Aorta (tissue), 5 donors: Measurements from ENCODE around the gene AGRP. TPM values are rescaled to one million over a fixed set of nuclear protein-coding genes. Genes with fewer than 3 reads are reported as not detected.
A peak's percentile ranks its signal among the peaks of the same experiment; 100 is the strongest.

Experiments
- ATAC-seq: fragments of 200-7000 bp; cut with Tn5 transposase; one replicate; pipeline ENCODE4 v1.9.1; 2022; ENCODE audit warnings: moderate library complexity; ENCODE audit not compliant: low FRiP score
- DNase-seq, 2 donors: peaks; one replicate each; pipeline ENCODE4 v3.0.0-alpha.2; 2020
- H3K27ac ChIP-seq, 2 donors: one replicate each; pipeline ENCODE4 v1.5.1; 2013; ENCODE audit warnings: low read length in 2 of 2, mild to moderate bottlenecking in 2 of 2, moderate library complexity in 2 of 2, control low read depth in 1 of 2, inconsistent platforms in 1 of 2, low read depth in 1 of 2
- H3K27me3 ChIP-seq, 2 donors: one replicate each; pipeline ENCODE4 v1.6.1; 2013; ENCODE audit warnings: control low read depth in 1 of 2, low read length in 1 of 2, mild to moderate bottlenecking in 1 of 2, moderate library complexity in 1 of 2; ENCODE audit not compliant: insufficient read depth in 2 of 2, control insufficient read depth in 1 of 2
- H3K36me3 ChIP-seq, 2 donors: one replicate each; pipeline ENCODE4 v1.6.1; 2013; ENCODE audit warnings: control low read depth in 1 of 2, low read length in 1 of 2, mild to moderate bottlenecking in 1 of 2; ENCODE audit not compliant: insufficient read depth in 2 of 2, control insufficient read depth in 1 of 2
- H3K4me1 ChIP-seq, 2 donors: one replicate each; pipeline ENCODE4 v1.6.1; 2013; ENCODE audit warnings: low read length in 2 of 2, control low read depth in 1 of 2, mild to moderate bottlenecking in 1 of 2, moderate library complexity in 1 of 2; ENCODE audit not compliant: insufficient read depth in 2 of 2, control insufficient read depth in 1 of 2
- H3K4me3 ChIP-seq, 2 donors: one replicate each; pipeline ENCODE4 v1.5.1; 2013; ENCODE audit warnings: low read length in 2 of 2, control low read depth in 1 of 2, mild to moderate bottlenecking in 1 of 2
- H3K9me3 ChIP-seq: one replicate; pipeline ENCODE4 v1.6.1; 2013; ENCODE audit warnings: mild to moderate bottlenecking, low read length; ENCODE audit not compliant: control insufficient read depth
- WGBS, 2 donors: extraction: QIAGEN DNeasy Blood & Tissue Kit; methylation state at CpG; one replicate each; pipeline ENCODE4 v1.1.7; 2013; 5-methylcytosine and 5-hydroxymethylcytosine counted together
- intact Hi-C, 2 donors: fragments of 100-400 bp; cut with DNase I; formaldehyde crosslinking; loops; one replicate each; pipeline versions ENCODE4 v1.14.2 to v1.15.0; 2022
- polyA plus RNA-seq, 2 donors: library from polyadenylated mRNA; stranded (reverse); fragments of 200-250 nt; gene quantifications; one replicate each; pipeline ENCODE4 v1.2.3, GENCODE V29; 2013
- total RNA-seq, 2 donors: library from RNA; stranded (reverse); fragmentation: NEBNext Ultra II Directional; extraction: Animal tissue kit (Norgen Biotek cat#: 25700); gene quantifications; one replicate each; pipeline ENCODE4 v1.2.1, GENCODE V29; 2021
- donor health status: healthy with polysubstance abuse.
- donor health status: Bipolar disorder and iron deficiency.
- donor health status: DM: no; HTN: no; CAD: no.
- donor health status: DM: no; HTN: no; CAD: no.
- donor health status: DM: yes; HTN: yes; CAD: no.

Gene AGRP
- total and polyA plus RNA-seq, 4 donors, result 1.5 TPM; not detected in 3

- no peaks in the 10 kb centered on the region for H3K9me3 ChIP-seq
- ATAC-seq (no peak), DNase-seq (no peak)
- H3K36me3 ChIP-seq, result no peaks in the 10 kb centered on the region
- H3K4me1 ChIP-seq, result no peaks in the 10 kb centered on the region
- no peaks in the 10 kb centered on the region for H3K27me3 ChIP-seq
- no peak overlapping the region for H3K4me3 ChIP-seq
- intact Hi-C loops, result loop anchor here in 1 of 2 donors (5.0 kb wide), 1 partner anchor 37 kb away; the partner anchor contains the start of gene CTCF
- H3K27ac ChIP-seq, result no peak overlapping the region
- 73 to 75% methylated on average over 11 of the region's 11 CpGs for whole genome bisulfite sequencing, 2 donors
Measured at GRCh38 chr16:67525176-67525860, 42.0 kb upstream of the AGRP start.

- 0 to 1% methylated on average over 25 of the region's 25 CpGs for WGBS, 2 donors
- Histone ChIP-seq H3K4me3 (peak overlapping the region in 1 of 2 donors; percentile 67), H3K9me3 (no peaks in the 10 kb centered on the region), H3K36me3 (no peaks in the 10 kb centered on the region), H3K4me1 (no peaks in the 10 kb centered on the region), H3K27ac (peak overlapping the region; percentile 10 to 96), H3K27me3 (no peaks in the 10 kb centered on the region)
- intact Hi-C loops, result loop anchor here (2.0 to 5.0 kb wide), 2 partner anchors 39 to 148 kb away; partner anchors contain the start of genes AGRP (in 1 of the 2) and ATP6V0D1 (in 1 of the 2)
- DNase-seq, result peak; percentile 97 to 98
- peak; percentile 97 for ATAC-seq
Measured at GRCh38 chr16:67521095-67521804, 37.9 kb upstream of the AGRP start.

- Histone ChIP-seq H3K36me3 (no peaks in the 10 kb centered on the region), H3K4me1 (no peaks in the 10 kb centered on the region), H3K27ac (no peak overlapping the region), H3K4me3 (no peak overlapping the region), H3K9me3 (no peaks in the 10 kb centered on the region), H3K27me3 (no peaks in the 10 kb centered on the region)
- 82% methylated on average over 4 of the region's 4 CpGs for WGBS, 2 donors
- intact Hi-C loops, result no loop called here
- ATAC-seq (no peak), DNase-seq (no peak)
Measured at GRCh38 chr16:67519242-67519641, 35.9 kb upstream of the AGRP start.

- no peaks in the 10 kb centered on the region for H3K9me3 ChIP-seq
- H3K27me3 ChIP-seq, result no peaks in the 10 kb centered on the region
- intact Hi-C loops, result no loop called here
- WGBS, 2 donors, result 87 to 91% methylated on average over 8 of the region's 8 CpGs
- ATAC-seq, result no peak
- H3K4me1 ChIP-seq, result no peaks in the 10 kb centered on the region
- H3K36me3 ChIP-seq, result no peaks in the 10 kb centered on the region
- no peak overlapping the region for H3K27ac ChIP-seq
- no peak overlapping the region for H3K4me3 ChIP-seq
- no peak for DNase-seq
Measured at GRCh38 chr16:67518676-67519075, 35.3 kb upstream of the AGRP start.

- intact Hi-C loops, result no loop called here
- no peak overlapping the region for H3K27ac ChIP-seq
- ATAC-seq (no peak), DNase-seq (no peak)
- 67 to 70% methylated on average over 11 of the region's 11 CpGs for WGBS, 2 donors
- no peaks in the 10 kb centered on the region for H3K9me3 ChIP-seq
- H3K27me3 ChIP-seq, result no peaks in the 10 kb centered on the region
- no peaks in the 10 kb centered on the region for H3K4me1 ChIP-seq
- H3K4me3 ChIP-seq, result no peak overlapping the region
- no peaks in the 10 kb centered on the region for H3K36me3 ChIP-seq
Measured at GRCh38 chr16:67517661-67518423, 34.5 kb upstream of the AGRP start.

- Histone ChIP-seq H3K27me3 (no peaks in the 10 kb centered on the region), H3K4me1 (no peaks in the 10 kb centered on the region), H3K9me3 (no peaks in the 10 kb centered on the region), H3K27ac (no peak overlapping the region), H3K36me3 (no peaks in the 10 kb centered on the region), H3K4me3 (no peak overlapping the region)
- ATAC-seq, result no peak
- intact Hi-C loops, result no loop called here
- WGBS, 2 donors, result 79 to 87% methylated on average over 3 of the region's 3 CpGs
- DNase-seq, result no peak
Measured at GRCh38 chr16:67517155-67517445, 33.8 kb upstream of the AGRP start.

- H3K27me3 ChIP-seq, result no peaks in the 10 kb centered on the region
- no peaks in the 10 kb centered on the region for H3K4me1 ChIP-seq
- no peaks in the 10 kb centered on the region for H3K36me3 ChIP-seq
- H3K9me3 ChIP-seq, result no peaks in the 10 kb centered on the region
- DNase-seq, result no peak
- no peak for ATAC-seq
- 78 to 82% methylated on average over 12 of the region's 12 CpGs for WGBS, 2 donors
- no peak overlapping the region for H3K4me3 ChIP-seq
- intact Hi-C loops, result no loop called here
- H3K27ac ChIP-seq, result no peak overlapping the region
Measured at GRCh38 chr16:67516296-67517154, 33.2 kb upstream of the AGRP start.

- intact Hi-C loops, result no loop called here
- ATAC-seq (peak; percentile 64), DNase-seq (peak; percentile 86 to 91)
- no peaks in the 10 kb centered on the region for H3K27me3 ChIP-seq
- H3K4me3 ChIP-seq, result no peak overlapping the region
- no peaks in the 10 kb centered on the region for H3K4me1 ChIP-seq
- 19 to 24% methylated on average over 8 of the region's 8 CpGs for WGBS, 2 donors
- no peak overlapping the region for H3K27ac ChIP-seq
- H3K9me3 ChIP-seq, result no peaks in the 10 kb centered on the region
- H3K36me3 ChIP-seq, result no peaks in the 10 kb centered on the region
Measured at GRCh38 chr16:67514382-67514828, 31.1 kb upstream of the AGRP start.
